AG09309 (cell line): ENCODE measurements around the gene MAP4K4.

ENCODE experiments used
- DNase-seq: peaks from one replicate; pipeline ENCODE4 v3.0.0-alpha.2; 2010; ENCODE audit warnings: low read depth
- H3K4me3 ChIP-seq: 2 replicates; pipeline ENCODE4 v1.5.1; 2011; ENCODE audit warnings: mild to moderate bottlenecking, low read depth, low read length, moderate library complexity; ENCODE audit not compliant: control insufficient read depth
- CTCF ChIP-seq: IDR thresholded peaks from 2 replicates; pipeline ENCODE4 v1.5.1; 2011; ENCODE audit warnings: mild to moderate bottlenecking, low read depth, low read length, inconsistent platforms; ENCODE audit not compliant: insufficient read depth, control insufficient read depth; ENCODE audit errors: missing control alignments

Gene MAP4K4

DNA sequence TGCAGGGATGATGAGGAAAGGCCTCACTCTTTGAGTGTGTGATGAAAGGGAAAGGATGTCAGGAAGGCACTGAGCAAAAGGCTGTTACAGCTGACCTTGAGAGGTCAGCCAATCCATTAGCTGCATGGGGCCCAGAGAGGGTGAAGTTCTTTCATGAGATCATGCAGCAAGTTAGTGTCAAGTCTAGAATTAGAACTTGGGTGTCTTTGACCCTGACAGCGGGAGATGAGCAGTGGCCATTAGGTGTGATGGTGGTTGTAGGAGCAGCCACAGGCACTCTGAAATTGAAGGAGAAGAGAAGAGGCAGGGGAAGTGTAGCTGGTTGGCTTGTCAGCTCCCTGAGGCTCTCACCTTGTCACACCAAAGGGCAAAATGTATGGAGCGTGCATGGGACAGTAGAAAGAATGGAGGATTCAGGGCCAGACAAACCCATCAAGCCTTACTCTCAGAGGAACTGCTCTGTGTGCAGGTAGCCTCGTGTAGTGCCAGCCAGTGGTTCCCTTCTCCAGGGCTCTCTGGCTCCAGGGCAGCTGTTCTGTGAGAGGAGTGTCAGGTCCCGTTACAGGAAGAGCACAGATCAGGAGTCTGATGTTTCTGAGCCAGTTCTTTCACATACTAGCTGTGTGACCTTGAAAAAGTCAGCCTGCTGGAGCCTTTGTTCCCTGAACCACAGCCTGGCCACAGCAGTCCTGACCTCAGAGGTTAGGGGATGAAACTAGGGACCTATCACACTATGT, 35.9 kb downstream of the MAP4K4 start:
- H3K4me3 ChIP-seq = no peak overlapping the region
- no peak for DNase-seq
- no peak for TF ChIP-seq CTCF

GRCh38 chr2:101734505-101735165, 37.1 kb downstream of the MAP4K4 start:
- no peak for DNase-seq
- no peak for TF ChIP-seq CTCF
- H3K4me3 ChIP-seq = no peak overlapping the region

- no peak for TF ChIP-seq CTCF
- H3K4me3 ChIP-seq = no peak overlapping the region
- DNase-seq = no peak
These were observed 37.6 kb downstream of the MAP4K4 start for GRCh38 chr2:101735166-101735533.

GRCh38 chr2:101736233-101736632, 38.7 kb downstream of the MAP4K4 start:
- DNase-seq = no peak
- no peak overlapping the region for H3K4me3 ChIP-seq
- no peak for TF ChIP-seq CTCF

DNA sequence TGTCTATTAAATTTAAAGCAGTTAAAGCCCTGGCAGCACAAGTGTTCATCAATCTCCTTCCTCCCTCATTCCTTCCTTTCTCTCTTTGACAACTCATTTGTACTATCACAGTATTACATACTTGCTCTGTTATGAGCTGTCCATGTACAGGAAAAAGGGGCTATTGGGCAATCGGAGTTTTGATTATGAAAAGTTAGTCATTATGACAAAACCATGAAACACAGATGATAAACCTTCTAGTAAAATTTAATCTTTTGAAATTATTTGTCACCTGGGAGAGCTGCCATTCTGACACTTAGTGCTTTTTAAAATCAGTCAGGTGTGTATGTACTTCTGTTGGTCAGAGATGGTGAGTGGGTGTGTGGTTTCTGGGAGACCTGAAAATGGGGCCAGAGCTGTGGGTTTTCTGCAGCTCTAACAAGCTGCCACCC, 39.4 kb downstream of the MAP4K4 start:
- TF ChIP-seq CTCF = no peak
- H3K4me3 ChIP-seq = no peak overlapping the region
- peak; percentile 57 for DNase-seq

DNA sequence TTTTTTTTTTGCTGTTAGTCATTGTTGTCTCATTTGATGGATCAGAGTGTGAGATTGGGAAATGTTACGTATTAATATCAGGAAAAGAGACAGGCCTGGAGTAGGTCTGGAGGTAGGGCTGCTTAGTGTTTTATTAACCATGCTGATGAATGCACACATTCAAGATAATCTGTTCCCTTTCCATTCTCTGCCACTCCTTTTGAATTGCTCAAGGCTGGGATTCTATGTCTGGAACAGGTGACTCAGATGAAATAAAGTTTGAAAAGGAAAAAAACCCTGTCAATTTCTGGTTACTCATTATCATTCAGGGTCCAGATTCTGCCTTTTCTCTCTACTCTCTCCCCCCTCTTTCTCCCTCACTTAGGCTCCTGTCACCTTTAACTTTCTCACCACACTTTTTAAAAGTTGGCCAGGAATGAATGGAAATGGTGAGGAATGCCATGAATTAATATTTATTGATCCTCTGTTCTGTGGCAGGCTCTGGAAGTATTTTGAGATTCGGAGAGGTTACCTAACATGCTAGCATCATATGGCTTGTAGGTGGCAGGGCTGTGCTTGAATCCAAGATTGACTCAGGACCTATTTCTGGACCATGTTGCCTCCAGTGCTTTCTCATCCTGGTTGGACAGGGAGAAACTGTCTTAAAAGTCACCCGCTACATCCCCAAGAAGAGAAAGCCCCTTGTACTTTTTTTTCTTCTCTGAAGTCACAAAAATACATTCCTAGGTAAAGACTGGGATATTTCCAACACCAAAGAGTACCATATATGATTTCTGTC, 40.2 kb downstream of the MAP4K4 start:
- TF ChIP-seq CTCF = no peak
- no peak for DNase-seq
- no peak overlapping the region for H3K4me3 ChIP-seq
